ENCODE measurements around the gene MYL12A. TPM values are rescaled to one million over a fixed set of nuclear protein-coding genes. Genes with fewer than 3 reads are reported as not detected.

MYL12A gene
- total and polyA plus RNA-seq, 2 of the 8 experiments (the other 6 are each of a cell fraction or from before 2014, with no cell fraction given) = 188 to 247 TPM

DNA sequence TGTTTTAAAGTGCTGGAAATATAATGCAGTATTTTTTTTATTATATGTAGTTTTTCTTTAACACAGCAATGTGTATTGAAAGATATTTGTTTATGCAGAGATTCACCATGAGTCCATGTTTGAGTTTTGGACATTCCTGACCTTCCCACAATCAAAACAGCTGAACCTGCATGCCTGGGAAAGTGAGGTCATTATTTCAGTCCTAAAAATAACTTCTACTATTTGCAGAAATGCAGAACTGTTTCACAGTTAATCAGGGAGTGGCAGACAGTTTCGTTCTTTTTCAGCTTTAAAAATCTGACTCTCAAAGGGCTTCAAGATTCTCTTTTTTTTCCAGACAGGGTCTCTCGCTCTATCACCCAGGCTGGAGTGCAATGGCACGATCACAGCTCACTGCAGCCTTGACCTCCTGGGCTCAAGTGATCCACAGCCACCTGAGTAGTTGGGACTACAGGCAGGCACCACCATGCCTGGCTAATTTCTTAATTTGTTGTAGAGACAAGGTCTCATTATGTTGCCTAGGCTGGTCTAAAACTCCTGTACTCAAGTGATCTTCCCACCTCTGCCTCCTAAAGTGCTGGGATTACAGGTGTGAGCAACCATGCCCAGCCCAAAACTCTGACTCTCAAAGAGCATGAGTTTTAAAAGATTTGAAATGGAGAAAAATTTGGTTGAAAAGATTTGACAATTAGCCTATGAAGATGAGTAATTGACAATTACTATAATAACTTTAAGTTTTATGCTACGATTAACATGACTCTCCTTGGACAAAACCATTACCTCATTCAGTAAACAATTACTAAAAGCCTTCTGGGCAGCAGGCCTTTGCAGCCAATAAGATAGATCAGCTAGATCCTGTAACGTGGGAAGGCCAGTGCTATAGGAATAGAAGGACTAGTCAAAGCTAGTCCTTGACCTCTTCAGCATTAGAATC, 9.4 kb downstream of the MYL12A start:
- FAIRE-seq = no peak
- H3K36me3 ChIP-seq (ENCODE audit: control insufficient read depth in 2 of 4, insufficient read depth in 4 of 4, low read length in 3 of 4) = peaks cover 12 to 57% (median 41%) of the 10 kb centered on the region in 4 experiments
- WGBS, 2 experiments (ENCODE audit: extremely low coverage in 1 of 2, insufficient coverage in 1 of 2, insufficient read length in 1 of 2, insufficient replicate concordance in 2 of 2, low coverage in 1 of 2, low lambda C conversion rate in 2 of 2, missing lambda C conversion rate in 1 of 2) = 81% methylated on average over 5 of the region's 5 CpGs; no CpG with 5 or more reads in 1 of the 2 experiments

More for the DNA sequence above, 9.4 kb downstream of the MYL12A start:
- DNase-seq (ENCODE audit: low read depth in 1 of 2, low spot score in 2 of 2) = no peak
- Histone ChIP-seq H3K4ac (replicated peaks; ENCODE audit: insufficient read length, low read depth, low read length) (no peak overlapping the region), H3K23ac (ENCODE audit: insufficient read length) (no peak overlapping the region), H4K8ac (ENCODE audit: extremely low read depth, insufficient read depth, low read length) (no peak overlapping the region), H3K4me3 (ENCODE audit: extremely low read depth in 1 of 4, insufficient read depth in 2 of 4, low read depth in 3 of 4, low read length in 4 of 4) (no peak overlapping the region), H2BK120ac (replicated peaks; ENCODE audit: low read depth, low read length) (no peak overlapping the region), H2AFZ (ENCODE audit: low read length) (no peak overlapping the region), H3K9ac (replicated peaks in 1 of 4; ENCODE audit: extremely low read depth in 1 of 4, low read depth in 3 of 4, low read length in 3 of 4) (no peak overlapping the region), H3K4me1 (replicated peaks in 1 of 4; ENCODE audit: control insufficient read depth in 3 of 4, insufficient read depth in 4 of 4, low read length in 3 of 4) (peaks cover 0 to 5% (median 1%) of the 10 kb centered on the region in 4 experiments; a peak in 2 of 7 replicates), H4K5ac (ENCODE audit: insufficient read length, low read depth, low read length) (no peak overlapping the region), H3K56ac (replicated peaks; ENCODE audit: insufficient read length, low read depth, low read length) (no peak overlapping the region), H2BK12ac (ENCODE audit: low read depth, low read length) (no peak overlapping the region), H3K23me2 (ENCODE audit: low read depth, low read length) (peaks cover 3% of the 10 kb centered on the region; the same call in 1 of the 2 replicates), H3K14ac (ENCODE audit: insufficient read length) (no peak overlapping the region), H2AK5ac (ENCODE audit: low read depth, low read length) (no peak overlapping the region), H3K27me3 (replicated peaks in 1 of 4; ENCODE audit: control insufficient read depth in 3 of 4, extremely low read depth in 1 of 4, insufficient read depth in 3 of 4, low read length in 3 of 4) (no peaks in the 10 kb centered on the region), H4K20me1 (replicated peaks in 1 of 2; ENCODE audit: control insufficient read depth in 1 of 2, insufficient read depth in 2 of 2, low read length in 2 of 2) (peaks cover 0 to under 1% of the 10 kb centered on the region in 2 experiments), H3K9me3 (ENCODE audit: insufficient read depth in 2 of 2, low read depth in 1 of 2, low read length in 1 of 2) (no peaks in the 10 kb centered on the region), H3K18ac (ENCODE audit: extremely low read depth, low read length) (no peak overlapping the region), H3K79me1 (ENCODE audit: low read depth, low read length) (no peaks in the 10 kb centered on the region), H2BK20ac (ENCODE audit: low read length) (no peak overlapping the region), H2BK15ac (ENCODE audit: low read length) (no peak overlapping the region), H2BK5ac (ENCODE audit: low read depth, low read length) (no peak overlapping the region), H3K4me2 (ENCODE audit: insufficient read depth in 1 of 2, low read depth in 2 of 2, low read length in 2 of 2) (no peak overlapping the region), H4K91ac (replicated peaks; ENCODE audit: insufficient read length, low read length) (no peak overlapping the region), H3K79me2 (ENCODE audit: control insufficient read depth in 1 of 2, insufficient read depth in 2 of 2, low read length in 2 of 2) (peaks cover 0 to 13% of the 10 kb centered on the region in 2 experiments; a peak in 3 of 4 replicates), H3K27ac (ENCODE audit: low read depth, low read length) (no peak overlapping the region)
- POLR2A ChIA-PET (ENCODE audit: partially characterized antibody) = interaction anchor here (0.7 to 2.2 kb wide), 2 partner anchors 9 to 1406 kb away, joined by 3 to 11 read pairs; partner anchors contain the start of gene MYL12A
- CTCF ChIA-PET (ENCODE audit: partially characterized antibody) = interaction anchor here (1.2 kb wide), 1 partner anchor 11 kb away, joined by 3 read pairs; no protein-coding TSS in a partner anchor
- TF ChIP-seq KDM4A (IDR thresholded peaks at IDR 0.05; ENCODE audit: low read depth, low read length, severe bottlenecking) (no peak), TAF7 (optimal IDR thresholded peaks at IDR 0.05; ENCODE audit: borderline replicate concordance, low read depth, low read length) (no peak), RAD21 (IDR thresholded peaks at IDR 0.05 in 1 of 2, conservative IDR thresholded peaks at IDR 0.05 in 1 of 2; ENCODE audit: low read depth in 2 of 2, low read length in 2 of 2) (no peak), EZH2 (IDR thresholded peaks at IDR 0.05; ENCODE audit: low read depth, low read length, severe bottlenecking) (no peak), GABPA (IDR thresholded peaks at IDR 0.05; ENCODE audit: borderline replicate concordance, insufficient read depth, low read length) (no peak), RBBP5 (IDR thresholded peaks at IDR 0.05; ENCODE audit: borderline replicate concordance, low read depth, low read length) (no peak), POU5F1 (IDR thresholded peaks at IDR 0.05; ENCODE audit: low read depth, low read length) (no peak), CREB1 (IDR thresholded peaks at IDR 0.05) (no peak), ATF3 (IDR thresholded peaks at IDR 0.05; ENCODE audit: insufficient read depth, low read depth, low read length) (no peak)
